Measurements from ENCODE around the gene WRAP73.

DNA sequence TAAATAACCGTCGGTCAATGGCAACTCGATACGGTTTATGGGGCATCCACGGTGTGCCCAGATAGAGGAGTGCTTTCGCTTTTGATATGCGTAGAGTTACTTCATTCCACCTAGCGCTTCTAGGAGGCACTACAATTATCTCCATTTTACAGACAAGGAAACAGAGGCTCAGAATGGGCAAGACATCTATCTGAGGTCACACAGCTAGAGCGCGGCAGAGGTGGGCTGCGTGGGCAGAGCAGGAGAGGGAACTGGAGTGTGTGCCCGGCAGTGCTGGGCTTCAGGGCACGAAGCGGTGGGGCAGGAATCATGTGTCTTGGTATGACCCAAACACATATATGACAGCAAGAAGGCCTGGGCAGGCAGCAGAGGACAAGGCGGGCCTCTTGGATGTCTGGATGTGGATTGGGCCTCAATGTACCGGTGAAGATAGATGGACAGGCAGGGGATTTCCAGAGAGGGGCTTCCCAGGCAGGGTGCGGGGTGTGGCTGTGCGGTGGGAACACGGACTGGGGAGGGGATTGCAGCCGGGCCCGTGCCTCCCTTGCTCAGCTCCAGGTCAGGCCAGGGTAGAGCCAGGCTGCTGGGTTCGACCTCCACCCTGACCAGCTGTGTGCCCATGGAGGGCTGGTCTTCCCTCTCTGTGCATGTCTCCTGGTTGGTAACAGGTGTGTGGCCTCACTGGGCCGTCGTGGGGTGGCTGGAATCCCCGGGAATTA is 23.6 kb upstream of the WRAP73 start:
- TF ChIP-seq EZH2 (IDR thresholded peaks at IDR 0.05; ENCODE audit: borderline replicate concordance) (no peak), CTCF (IDR thresholded peaks at IDR 0.05; ENCODE audit: poor library complexity) (no peak), EZH2phosphoT487 (IDR thresholded peaks at IDR 0.05; ENCODE audit: low read depth, severe bottlenecking, unreplicated experiment) (no peak)
